ENCODE data around the gene RNPEPL1. TPM values are rescaled to one million over a fixed set of nuclear protein-coding genes. Genes with fewer than 3 reads are reported as not detected.

Gene RNPEPL1
- polyA plus RNA-seq, 3 donors, result 15.4 to 100 (median 36.4) TPM

GRCh38 chr2:240622060-240622411 lies 53.8 kb downstream of the RNPEPL1 start:
- Mint-ChIP-seq H3K27ac (peak overlapping the region; percentile 88 to 95 (median 89)), H3K36me3 (peaks cover 2 to 8% of the 10 kb centered on the region in 2 donors), H3K4me1 (peaks cover 65% of the 10 kb centered on the region), H3K4me3 (peak overlapping the region in 1 of 2 donors; percentile 76), H3K27me3 (ENCODE audit: low read depth in 3 of 3) (peaks cover 0 to 1% (median 0%) of the 10 kb centered on the region in 3 donors), H3K9me3 (peaks cover 0 to 6% (median 2%) of the 10 kb centered on the region in 7 donors)
- TF ChIP-seq CTCF (IDR thresholded peaks at IDR 0.05), result no peak
- WGBS (ENCODE audit: insufficient coverage), result 73% methylated on average over 3 of the region's 9 CpGs
- Histone ChIP-seq H3K79me2 (ENCODE audit: insufficient read depth, low read length) (peaks cover 14% of the 10 kb centered on the region), H4K20me1 (ENCODE audit: insufficient read depth, low read length) (no peaks in the 10 kb centered on the region), H3K4me2 (replicated peaks; ENCODE audit: extremely low read depth, low read length, poor library complexity, severe bottlenecking) (peak overlapping the region; percentile 3), H3K4me1 (ENCODE audit: control insufficient read depth in 1 of 2, insufficient read depth in 2 of 2, low read length in 2 of 2) (peaks cover 75 to 80% of the 10 kb centered on the region in 2 donors), H3K36me3 (replicated peaks in 1 of 2; ENCODE audit: control insufficient read depth in 1 of 2, insufficient read depth in 2 of 2, low read length in 2 of 2) (no peaks in the 10 kb centered on the region), H3K9me3 (replicated peaks in 1 of 2; ENCODE audit: control insufficient read depth in 1 of 2, insufficient read depth in 1 of 2, low read length in 2 of 2) (no peaks in the 10 kb centered on the region), H3K9ac (ENCODE audit: insufficient read depth, low read length, poor library complexity, severe bottlenecking) (no peak overlapping the region), H3K27me3 (ENCODE audit: control insufficient read depth in 2 of 2, insufficient read depth in 2 of 2, low read length in 2 of 2) (no peaks in the 10 kb centered on the region), H2AFZ (ENCODE audit: insufficient read depth, low read depth, low read length, poor library complexity, severe bottlenecking) (no peak overlapping the region), H3K27ac (ENCODE audit: low read depth in 1 of 2, low read length in 2 of 2) (peak overlapping the region; percentile 73 to 96), H3K4me3 (replicated peaks in 1 of 3; ENCODE audit: low read depth in 2 of 3, low read length in 3 of 3) (no peak overlapping the region)
- no peak for DNase-seq
- intact Hi-C loops (cut with micrococcal nuclease), result loop anchor here (2.0 to 5.0 kb wide), 2 partner anchors 35 kb away; partner anchors contain the start of gene CAPN10 (in 2 of the 2)

GRCh38 chr2:240622531-240623235 lies 54.4 kb downstream of the RNPEPL1 start:
- intact Hi-C loops (cut with micrococcal nuclease), result loop anchor here (2.0 to 5.0 kb wide), 2 partner anchors 35 to 36 kb away; partner anchors contain the start of gene CAPN10 (in 2 of the 2)
- H3K9me3 Mint-ChIP-seq, result peaks cover 0 to 4% (median 2%) of the 10 kb centered on the region in 7 donors
- H3K9me3 ChIP-seq (replicated peaks in 1 of 2; ENCODE audit: control insufficient read depth in 1 of 2, insufficient read depth in 1 of 2, low read length in 2 of 2), result no peaks in the 10 kb centered on the region
- peak overlapping the region; percentile 57 for H2AFZ ChIP-seq (ENCODE audit: insufficient read depth, low read depth, low read length, poor library complexity, severe bottlenecking)
- WGBS (ENCODE audit: insufficient coverage), result 6% methylated on average over 33 of the region's 37 CpGs
- H3K9ac ChIP-seq (ENCODE audit: insufficient read depth, low read length, poor library complexity, severe bottlenecking), result no peak overlapping the region
- H3K27me3 Mint-ChIP-seq (ENCODE audit: low read depth in 3 of 3), result peaks cover 0 to 1% (median 0%) of the 10 kb centered on the region in 3 donors
- H3K79me2 ChIP-seq (ENCODE audit: insufficient read depth, low read length), result peaks cover 17% of the 10 kb centered on the region
- peak overlapping the region; percentile 1 for H3K4me2 ChIP-seq (replicated peaks; ENCODE audit: extremely low read depth, low read length, poor library complexity, severe bottlenecking)
- H3K4me3 Mint-ChIP-seq, result peak overlapping the region in 1 of 2 donors; percentile 64
- peak overlapping the region; percentile 3 to 95 (median 89) for H3K27ac Mint-ChIP-seq
- DNase-seq, result peak; percentile 33 to 54 (median 34)
- H3K36me3 ChIP-seq (replicated peaks in 1 of 2; ENCODE audit: control insufficient read depth in 1 of 2, insufficient read depth in 2 of 2, low read length in 2 of 2), result no peaks in the 10 kb centered on the region
- peaks cover 72% of the 10 kb centered on the region for H3K4me1 Mint-ChIP-seq
- H3K4me1 ChIP-seq (ENCODE audit: control insufficient read depth in 1 of 2, insufficient read depth in 2 of 2, low read length in 2 of 2), result peaks cover 82 to 86% of the 10 kb centered on the region in 2 donors
- no peak overlapping the region for H3K4me3 ChIP-seq (replicated peaks in 1 of 3; ENCODE audit: low read depth in 2 of 3, low read length in 3 of 3)
- H3K27ac ChIP-seq (ENCODE audit: low read depth in 1 of 2, low read length in 2 of 2), result peak overlapping the region; percentile 73 to 96
- peaks cover 2 to 10% of the 10 kb centered on the region in 2 donors for H3K36me3 Mint-ChIP-seq
- no peaks in the 10 kb centered on the region for H3K27me3 ChIP-seq (ENCODE audit: control insufficient read depth in 2 of 2, insufficient read depth in 2 of 2, low read length in 2 of 2)
- TF ChIP-seq CTCF (IDR thresholded peaks at IDR 0.05), result no peak
- H4K20me1 ChIP-seq (ENCODE audit: insufficient read depth, low read length), result no peaks in the 10 kb centered on the region

Data from CD14-positive monocyte (primary cell).